SKM-1 (cell line): ENCODE data around the gene ANAPC2.

Experiments
- DNase-seq: peaks from one replicate; lab custom pipeline; 2025; ENCODE audit not compliant: unreplicated experiment; lab: John Stamatoyannopoulos, UW

Gene ANAPC2

GRCh38 chr9:137164370-137165249 is 23.8 kb downstream of the ANAPC2 start:
- DNase-seq = no peak

- no peak for DNase-seq
Measured at GRCh38 chr9:137163805-137164204, 24.6 kb downstream of the ANAPC2 start.

GRCh38 chr9:137163365-137163715 is 25.0 kb downstream of the ANAPC2 start:
- DNase-seq = no peak

- no peak for DNase-seq
Measured at GRCh38 chr9:137162505-137163364, 25.6 kb downstream of the ANAPC2 start.

- DNase-seq = no peak
Measured at GRCh38 chr9:137161558-137162486, 26.5 kb downstream of the ANAPC2 start.

- no peak for DNase-seq
Measured at GRCh38 chr9:137160716-137161557, 27.4 kb downstream of the ANAPC2 start.

- DNase-seq = no peak
Measured at GRCh38 chr9:137160054-137160425, 28.3 kb downstream of the ANAPC2 start.

GRCh38 chr9:137159105-137160053 is 29.0 kb downstream of the ANAPC2 start:
- no peak for DNase-seq

- no peak for DNase-seq
Measured at GRCh38 chr9:137158625-137159024, 29.7 kb downstream of the ANAPC2 start.

GRCh38 chr9:137157618-137158415 is 30.5 kb downstream of the ANAPC2 start:
- no peak for DNase-seq

GRCh38 chr9:137156567-137157375 is 31.6 kb downstream of the ANAPC2 start:
- no peak for DNase-seq

GRCh38 chr9:137152844-137153405 is 35.4 kb downstream of the ANAPC2 start:
- no peak for DNase-seq

- peak; percentile 94 for DNase-seq
Measured at GRCh38 chr9:137150617-137151457, 37.5 kb downstream of the ANAPC2 start.

GRCh38 chr9:137149942-137150616 is 38.3 kb downstream of the ANAPC2 start:
- peak; percentile 94 for DNase-seq

- no peak for DNase-seq
Measured at GRCh38 chr9:137149363-137149762, 39.0 kb downstream of the ANAPC2 start.

GRCh38 chr9:137148661-137149060 is 39.7 kb downstream of the ANAPC2 start:
- DNase-seq = no peak
